Fibroblast of the aortic adventitia (primary cell): ENCODE results near the gene LIPA. TPM values are rescaled to one million over a fixed set of nuclear protein-coding genes. Genes with fewer than 3 reads are reported as not detected.
"Not testable (repeated sequence)": the region's sequence is repeated elsewhere in the genome, so short reads cannot be mapped to it uniquely, and the experiment has no call there.

Experiments
- DNase-seq: peaks from one replicate; pipeline ENCODE4 v3.0.0-alpha.2; 2010; ENCODE audit warnings: low read depth
- H3K4me3 ChIP-seq: 2 replicates; pipeline ENCODE4 v1.5.1; 2011; ENCODE audit warnings: low read depth, mild to moderate bottlenecking, control low read depth, low read length, moderate library complexity
- CTCF ChIP-seq: IDR thresholded peaks from 2 replicates; pipeline ENCODE4 v1.5.1; 2011; ENCODE audit warnings: mild to moderate bottlenecking, low read length, control low read depth, inconsistent platforms; ENCODE audit not compliant: insufficient read depth
- total RNA-seq: library from RNA; depleted of rRNA; stranded (reverse); fragments of >200 nt; gene quantifications from 2 replicates; pipeline ENCODE4 v1.2.3, GENCODE V29; 2012; ENCODE audit warnings: low replicate concordance

The LIPA gene
- total RNA-seq, 1 donor, result 55.2 TPM

GRCh38 chr10:89295597-89295996, 44.0 kb upstream of the LIPA start:
- no peak for TF ChIP-seq CTCF
- no peak overlapping the region for H3K4me3 ChIP-seq
- peak; percentile 83 for DNase-seq

DNA sequence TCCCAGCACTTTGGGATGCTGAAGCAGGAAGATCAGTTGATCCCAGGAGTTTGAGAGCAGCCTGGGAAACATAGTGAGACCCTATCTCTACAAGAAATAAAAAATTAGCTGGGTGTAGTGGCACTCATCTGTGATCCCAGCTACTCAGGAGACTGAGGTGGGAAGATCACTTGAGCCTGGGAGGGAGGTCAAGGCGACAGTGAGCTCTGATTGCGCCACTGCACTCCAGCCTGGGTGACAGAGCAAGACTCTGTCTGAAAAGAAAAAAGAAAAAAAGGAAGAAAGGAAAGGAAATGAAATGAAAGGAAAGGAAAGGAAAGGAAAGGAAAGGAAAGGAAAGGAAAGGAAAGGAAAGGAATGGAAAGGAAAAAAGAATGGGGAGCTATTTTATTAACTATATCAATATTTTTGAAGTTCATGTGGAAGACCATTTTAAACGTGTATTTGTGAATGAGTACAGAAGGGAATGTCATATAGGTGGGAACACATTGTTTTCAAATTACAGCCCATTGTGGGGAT, 43.2 kb upstream of the LIPA start:
- no peak overlapping the region for H3K4me3 ChIP-seq
- no peak for DNase-seq

GRCh38 chr10:89285303-89285702, 33.7 kb upstream of the LIPA start:
- not testable (repeated sequence) for DNase-seq, H3K4me3 ChIP-seq

More for the DNA sequence above, 43.2 kb upstream of the LIPA start:
- TF ChIP-seq CTCF, result no peak

DNA sequence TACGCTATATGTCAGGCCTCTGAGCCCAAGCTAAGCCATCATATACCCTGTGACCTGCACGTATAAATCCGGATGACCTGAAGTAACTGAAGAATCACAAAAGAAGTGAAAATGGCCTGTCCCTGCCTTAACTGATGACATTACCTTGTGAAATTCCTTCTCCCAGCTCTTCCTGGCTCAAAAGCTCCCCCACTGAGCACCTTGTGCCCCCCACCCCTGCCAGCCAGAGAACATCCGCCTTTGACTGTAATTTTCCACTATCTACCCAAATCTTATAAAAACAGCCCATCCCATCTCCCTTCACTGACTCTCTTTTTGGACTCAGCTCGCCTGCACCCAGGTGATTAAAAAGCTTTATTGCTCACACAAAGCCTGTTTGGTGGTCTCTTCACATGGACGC, 33.1 kb upstream of the LIPA start:
- DNase-seq, H3K4me3 ChIP-seq: not testable (repeated sequence)

- no peak for TF ChIP-seq CTCF
- DNase-seq, result peak; percentile 96
- peak overlapping the region; percentile 10 for H3K4me3 ChIP-seq
Observed at GRCh38 chr10:89283936-89284475, 32.4 kb upstream of the LIPA start.

DNA sequence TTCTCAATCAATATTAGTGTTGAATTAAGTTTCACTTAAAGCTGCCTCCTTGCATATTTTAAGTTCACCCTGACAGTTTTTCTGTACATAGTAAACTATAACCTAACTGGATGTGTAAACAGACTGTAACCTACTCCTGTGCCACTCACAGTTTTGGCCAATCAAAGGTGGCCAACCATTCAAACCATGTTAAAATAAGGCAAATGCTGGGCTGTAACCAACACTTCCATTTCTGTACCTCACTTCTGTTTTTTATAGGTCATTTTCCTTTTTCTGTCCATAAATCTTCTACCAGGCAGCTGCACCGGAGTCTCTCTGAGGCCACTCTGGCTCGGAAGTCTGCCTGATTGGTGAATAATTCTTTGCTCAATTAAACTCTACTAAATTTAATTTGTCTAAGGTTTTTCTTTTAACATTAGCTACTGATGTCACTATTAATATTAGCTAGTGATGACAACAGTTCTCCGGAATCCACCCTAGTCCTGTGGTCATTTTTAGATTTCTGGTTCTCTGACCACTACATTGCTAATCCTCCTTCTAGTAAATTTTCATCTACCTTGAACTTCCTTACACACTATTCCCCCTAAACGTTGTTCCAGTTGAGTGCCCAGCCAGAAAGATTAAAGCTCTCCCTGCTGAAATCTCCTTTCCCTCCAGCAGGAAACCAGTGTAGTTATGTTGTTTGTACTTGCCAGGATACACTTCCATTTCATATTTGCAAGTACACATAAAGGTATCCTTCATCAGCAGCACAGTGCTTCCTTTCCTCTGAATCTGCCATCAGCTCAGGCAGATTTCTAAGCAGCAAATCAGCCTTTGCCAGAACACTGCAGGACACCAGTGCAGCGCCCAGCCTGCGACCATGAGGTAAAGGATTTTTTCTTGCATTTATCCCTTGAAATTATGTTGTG, 31.7 kb upstream of the LIPA start:
- peak overlapping the region; percentile 6 for H3K4me3 ChIP-seq
- TF ChIP-seq CTCF, result peak; percentile 10
- peak; percentile 66 for DNase-seq

- peak; percentile 57 for DNase-seq
- no peak for TF ChIP-seq CTCF
- H3K4me3 ChIP-seq, result no peak overlapping the region
Observed at GRCh38 chr10:89281606-89282395, 30.2 kb upstream of the LIPA start.
